ENCODE results near the gene PRSS12.

- no peak for TF ChIP-seq CTCF (IDR thresholded peaks at IDR 0.05)
- no peak for TF ChIP-seq POLR2A (IDR thresholded peaks at IDR 0.05)
- TF ChIP-seq POLR2AphosphoS5 (IDR thresholded peaks at IDR 0.05), result no peak
Observed at GRCh38 chr4:118264096-118264495, 88.7 kb downstream of the PRSS12 start.
